GM10847 (cell line): ENCODE measurements around the gene ACOT11.

Source experiments
- POLR2A ChIP-seq: IDR thresholded peaks from 2 replicates; pipeline ENCODE4 v1.6.1; 2011; ENCODE audit not compliant: insufficient read length; ENCODE audit errors: extremely low read depth

Gene ACOT11

DNA sequence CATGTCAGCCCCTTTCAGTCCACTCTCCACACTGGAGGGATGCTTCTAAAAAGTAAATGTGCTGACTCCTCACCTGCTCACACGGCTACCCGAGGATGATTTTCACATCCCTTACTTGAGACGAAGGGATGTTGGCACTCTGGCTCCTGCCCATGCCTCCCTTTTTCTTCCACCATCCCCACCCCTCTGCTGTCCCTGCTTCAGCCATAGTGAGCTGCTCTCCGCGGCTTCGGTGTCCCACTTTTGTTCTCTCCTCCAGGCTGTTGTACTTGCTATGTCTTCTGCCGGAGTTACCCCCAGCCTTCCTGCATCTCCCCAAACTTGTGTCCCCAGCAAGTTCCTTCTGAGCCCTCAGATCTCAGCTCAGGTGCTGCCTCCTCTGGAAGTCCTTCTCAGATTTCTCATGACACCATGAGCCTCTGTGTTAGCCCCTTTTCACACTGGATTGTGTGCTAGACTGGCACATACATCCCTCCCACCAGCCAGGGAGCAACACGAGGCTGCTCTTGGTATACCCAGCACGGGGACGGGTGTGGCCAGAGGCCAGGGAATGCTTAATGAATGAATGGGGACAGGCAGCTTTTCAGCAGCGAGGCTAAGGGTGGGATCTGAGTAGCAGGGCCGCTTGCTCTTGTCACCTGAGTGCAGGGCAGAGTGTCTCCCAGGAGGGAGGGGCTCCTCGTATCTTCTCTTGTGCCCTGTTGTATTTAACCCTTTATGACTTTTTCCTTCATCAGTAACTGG, 1.3 kb downstream of the ACOT11 start:
- no peak for TF ChIP-seq POLR2A

DNA sequence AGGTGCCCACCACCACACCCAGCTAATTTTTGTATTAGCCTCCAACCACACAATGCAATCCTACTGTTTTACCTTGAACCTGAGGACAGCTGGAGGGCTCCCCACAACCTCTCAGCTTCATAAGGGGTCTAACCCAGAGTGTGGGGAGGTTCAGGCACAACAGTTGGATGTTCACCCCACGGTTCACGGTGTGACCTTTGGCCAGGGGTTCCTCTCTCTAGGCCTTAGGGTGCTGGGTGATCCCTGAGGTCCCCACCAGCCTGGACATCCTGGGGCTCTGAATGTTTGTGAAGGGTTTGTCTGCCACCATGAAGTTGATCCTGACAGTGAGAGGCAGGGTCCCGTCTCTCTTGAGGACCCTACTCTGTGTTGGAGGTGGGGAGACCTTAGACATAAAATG, 3.9 kb downstream of the ACOT11 start:
- no peak for TF ChIP-seq POLR2A

DNA sequence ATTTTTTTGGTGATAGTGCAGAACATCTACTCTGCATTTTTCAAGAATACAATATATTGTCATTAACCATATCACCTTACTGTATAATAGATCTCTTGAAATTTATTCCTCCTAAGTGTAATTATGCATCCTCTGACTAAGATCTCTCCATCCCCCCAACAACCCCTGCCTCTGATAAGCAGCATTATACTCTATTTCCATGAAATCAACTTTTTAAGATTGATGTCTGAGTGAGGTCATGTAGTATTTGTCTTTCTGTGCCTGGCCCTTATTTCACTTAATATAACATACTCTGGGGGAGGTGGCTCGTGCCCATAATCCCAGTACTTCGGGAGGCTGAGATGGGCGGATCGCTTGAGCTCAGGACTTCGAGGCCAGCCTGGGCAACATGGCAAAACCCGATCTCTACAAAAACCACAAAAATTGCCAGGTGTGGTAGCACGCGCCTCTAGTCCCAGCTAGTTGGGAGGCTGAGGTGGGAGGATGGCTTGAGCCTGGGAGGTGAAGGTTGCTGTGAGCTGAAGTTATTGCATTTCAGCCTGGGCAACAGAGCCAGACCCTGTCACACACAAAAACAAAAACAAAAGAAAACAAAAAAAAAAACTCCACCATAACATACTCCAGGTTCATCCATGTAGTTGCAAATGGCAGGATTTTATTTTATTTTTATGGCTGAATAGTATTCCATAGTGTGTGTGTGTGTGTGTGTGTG, 5.7 kb downstream of the ACOT11 start:
- TF ChIP-seq POLR2A = no peak

DNA sequence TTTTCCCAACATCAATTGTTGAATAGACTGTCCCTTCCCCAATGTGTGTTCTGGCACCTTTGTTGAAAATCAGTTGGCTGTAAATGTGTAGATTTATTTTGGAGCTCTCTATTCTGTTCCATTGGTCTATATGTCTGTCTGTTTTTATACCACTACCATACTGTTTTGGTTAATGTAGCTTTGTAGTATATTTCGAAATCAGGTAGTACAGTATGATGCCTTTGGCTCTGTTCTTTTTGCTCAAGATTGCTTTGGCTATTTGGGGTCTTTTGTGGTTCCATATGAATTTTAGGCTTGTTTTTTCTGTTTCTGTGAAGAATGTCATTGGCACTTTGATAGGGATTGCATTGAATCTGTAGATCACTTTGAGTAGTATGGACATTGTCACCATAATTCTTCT, 8.1 kb downstream of the ACOT11 start:
- TF ChIP-seq POLR2A = no peak

DNA sequence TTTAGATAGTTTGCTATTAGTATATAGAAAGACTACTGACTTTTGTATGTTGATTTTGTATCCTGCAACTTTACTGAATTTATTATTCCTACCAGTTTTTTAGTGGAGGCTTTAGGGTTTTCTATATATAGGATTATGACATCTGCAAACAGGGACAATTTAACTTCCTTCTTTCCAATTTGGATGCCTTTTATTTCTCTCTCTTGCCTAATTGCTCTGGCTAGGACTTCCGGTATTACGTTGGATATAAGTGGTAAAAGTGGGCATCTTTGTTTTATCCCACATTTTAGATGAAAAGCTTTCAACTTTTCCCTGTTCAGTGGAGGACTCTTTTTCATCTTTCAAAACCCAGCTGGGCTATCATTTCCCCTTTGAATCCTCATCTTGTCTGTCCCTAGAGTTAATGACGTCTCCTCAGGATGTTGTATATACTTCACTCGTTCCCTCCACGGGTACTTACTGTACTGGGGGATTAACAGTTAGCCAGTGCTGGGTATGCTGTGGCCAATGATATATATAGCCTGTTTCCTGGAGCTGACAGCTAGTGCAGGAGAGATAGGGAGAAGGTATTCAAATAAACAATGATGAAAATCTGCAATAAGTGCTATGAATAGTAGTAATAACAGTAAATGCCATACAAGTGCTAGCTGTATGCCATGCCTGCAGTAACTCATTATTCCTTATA, 9.8 kb downstream of the ACOT11 start:
- no peak for TF ChIP-seq POLR2A

DNA sequence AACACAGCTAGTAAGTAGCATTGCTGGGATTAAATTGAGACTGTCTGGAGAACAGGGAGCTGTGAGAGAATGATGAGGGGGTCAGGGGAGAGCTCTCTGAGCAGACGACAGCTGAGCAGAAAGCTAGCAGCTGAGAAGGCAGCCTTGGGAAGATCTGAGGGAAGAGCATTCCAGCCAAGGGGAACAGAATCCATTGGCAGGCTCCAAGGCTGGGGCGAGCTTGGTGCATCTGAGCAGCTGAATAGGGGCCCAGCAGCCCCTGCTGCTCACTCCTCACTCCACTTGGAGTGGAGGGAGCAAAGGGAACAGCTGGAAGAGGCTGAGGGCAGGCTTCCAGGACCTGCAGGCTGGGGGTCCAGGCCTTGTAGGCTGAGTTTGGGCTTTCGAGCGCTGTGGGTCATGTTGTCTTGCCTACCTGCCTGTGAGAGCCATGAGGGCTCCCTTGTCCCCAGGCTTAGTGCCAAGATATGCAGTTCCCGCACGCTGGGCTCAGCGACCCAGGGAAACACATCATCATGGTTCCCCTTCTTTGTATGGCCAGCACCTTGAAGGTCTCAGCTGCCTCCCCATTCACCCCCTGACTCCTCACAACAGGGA, 10.5 kb downstream of the ACOT11 start:
- TF ChIP-seq POLR2A = no peak

DNA sequence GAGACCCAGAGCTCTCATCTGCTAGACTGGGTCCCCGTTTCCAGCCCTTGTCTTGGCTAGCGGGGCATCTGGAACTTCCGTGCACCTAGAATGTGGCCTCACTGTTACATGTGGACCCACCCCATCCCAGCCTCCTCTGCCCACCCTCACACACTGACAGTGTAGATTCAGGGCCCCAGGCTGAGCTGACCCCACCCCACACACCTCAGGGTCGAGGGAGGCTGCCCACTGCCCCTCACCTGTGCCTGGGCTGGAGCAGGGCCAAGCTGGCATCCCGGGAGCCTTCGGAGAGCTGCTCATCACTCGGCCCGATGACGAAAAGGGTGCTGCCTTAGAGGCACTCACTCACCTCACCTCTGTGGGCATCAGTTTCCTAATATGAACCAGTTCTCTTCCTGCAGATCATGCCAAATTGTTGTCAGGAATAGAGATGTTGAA, 11.1 kb downstream of the ACOT11 start:
- TF ChIP-seq POLR2A = no peak

DNA sequence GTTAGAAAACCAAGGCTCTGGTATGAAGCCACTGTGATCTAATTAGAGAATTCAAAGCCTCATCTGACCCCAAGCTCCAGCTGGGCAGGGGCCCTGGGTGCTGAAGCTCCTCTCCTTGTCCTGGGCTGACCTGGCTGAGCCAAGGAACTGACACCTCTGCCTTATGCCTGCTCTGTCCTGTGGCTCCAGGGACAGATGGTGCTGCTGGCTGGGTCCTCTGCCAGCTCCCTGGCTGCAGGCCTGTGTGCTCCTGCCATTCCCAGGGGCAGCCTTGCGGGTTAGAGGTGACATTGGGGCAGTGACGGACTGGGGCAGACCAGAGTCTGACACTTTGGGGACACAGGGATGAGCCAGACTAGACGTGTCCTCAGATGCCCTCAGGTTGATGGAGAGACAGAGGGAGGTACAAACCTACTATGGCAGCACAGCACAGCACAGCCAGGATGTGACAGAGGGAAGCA, 11.8 kb downstream of the ACOT11 start:
- TF ChIP-seq POLR2A = no peak

DNA sequence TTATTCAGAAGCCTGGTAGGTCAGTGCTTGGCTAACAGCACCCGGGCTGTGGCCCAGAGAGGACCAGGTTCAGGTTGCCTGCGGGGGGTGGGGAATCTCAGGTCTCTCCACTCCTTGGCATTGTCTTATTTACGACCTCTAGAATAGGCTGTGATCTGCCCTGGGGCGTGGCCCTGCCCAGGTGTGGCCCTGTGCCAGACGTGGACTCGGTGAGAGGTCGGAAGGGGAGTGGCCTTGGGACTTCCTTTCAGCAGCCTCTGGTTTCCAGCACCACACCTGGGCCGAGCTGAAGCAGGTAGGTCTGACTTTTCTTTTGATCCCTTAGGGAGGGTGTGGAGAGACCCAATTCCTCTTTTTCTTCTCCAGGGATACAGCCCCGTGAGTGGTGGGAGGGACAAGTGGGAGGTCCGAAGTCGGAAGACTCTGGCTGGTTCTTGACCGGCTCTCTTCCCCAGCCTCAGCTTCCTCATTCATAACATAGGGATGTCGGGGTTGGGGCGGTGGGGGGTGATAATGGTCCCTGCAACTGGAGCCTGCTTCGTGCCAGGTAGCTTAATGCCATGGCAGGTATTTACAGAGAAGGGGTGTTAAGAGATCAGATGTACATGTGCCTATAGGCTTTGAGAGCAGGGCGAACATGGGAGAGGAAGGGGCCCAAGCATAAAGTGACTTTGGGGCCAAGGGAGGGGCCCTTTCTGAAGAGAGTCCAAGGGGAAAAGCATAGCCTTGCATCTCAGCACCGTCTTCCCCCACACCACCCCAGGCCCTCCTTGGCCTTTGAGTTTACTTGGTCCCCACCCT, 16.5 kb downstream of the ACOT11 start:
- TF ChIP-seq POLR2A = no peak

DNA sequence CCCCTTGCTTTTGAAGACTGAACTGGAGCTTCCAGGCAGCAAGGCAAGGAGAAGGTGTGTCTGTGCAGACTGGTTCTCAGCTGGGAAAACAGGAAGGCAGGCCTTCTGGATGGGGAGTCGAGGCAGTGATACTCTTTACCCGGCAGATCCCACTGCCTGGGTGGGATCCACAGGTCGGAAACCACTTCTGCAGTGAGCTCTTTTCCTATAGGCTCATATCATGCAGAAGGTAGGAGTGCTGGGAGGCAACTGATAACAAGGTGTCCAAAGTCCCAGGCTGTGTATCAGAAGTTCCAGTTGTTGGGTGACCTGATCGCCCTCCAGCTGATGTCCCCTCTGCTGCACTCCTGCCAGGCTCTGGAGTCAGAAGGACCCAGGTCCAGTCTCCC, 17.1 kb downstream of the ACOT11 start:
- no peak for TF ChIP-seq POLR2A

DNA sequence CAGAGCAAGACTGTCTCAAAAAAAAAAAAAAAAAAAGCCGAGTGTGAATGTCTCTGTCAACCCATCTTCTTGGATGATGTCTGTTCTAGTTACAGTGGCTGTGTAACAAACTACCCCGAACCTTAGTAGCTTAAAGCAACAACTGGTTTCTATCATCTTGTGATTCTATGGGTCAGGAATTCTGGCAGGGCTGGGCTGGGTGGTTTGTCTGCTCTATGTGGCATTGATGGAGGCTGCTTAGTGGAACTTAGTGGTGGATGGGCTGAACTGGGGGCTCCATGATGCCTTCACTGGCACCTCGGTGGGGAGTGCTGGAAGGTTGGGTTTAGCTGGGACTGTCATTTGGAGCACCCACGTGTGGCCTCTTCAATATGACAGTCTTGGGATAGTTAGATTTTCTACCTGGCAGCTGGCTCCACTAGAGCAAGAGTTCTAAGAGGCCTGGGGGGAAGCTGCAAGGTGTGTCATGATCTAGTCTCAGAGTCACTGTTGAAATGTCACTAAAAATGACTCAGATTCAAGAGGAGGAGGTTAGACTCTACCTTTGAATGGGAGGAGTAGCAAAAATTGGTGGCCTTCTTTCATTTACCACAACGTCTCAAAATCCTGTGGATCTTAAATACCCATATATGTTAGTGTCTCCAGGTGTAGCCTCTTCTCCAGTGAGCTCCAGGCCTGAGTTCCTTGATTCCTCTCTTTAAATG, 18.6 kb downstream of the ACOT11 start:
- TF ChIP-seq POLR2A = no peak

DNA sequence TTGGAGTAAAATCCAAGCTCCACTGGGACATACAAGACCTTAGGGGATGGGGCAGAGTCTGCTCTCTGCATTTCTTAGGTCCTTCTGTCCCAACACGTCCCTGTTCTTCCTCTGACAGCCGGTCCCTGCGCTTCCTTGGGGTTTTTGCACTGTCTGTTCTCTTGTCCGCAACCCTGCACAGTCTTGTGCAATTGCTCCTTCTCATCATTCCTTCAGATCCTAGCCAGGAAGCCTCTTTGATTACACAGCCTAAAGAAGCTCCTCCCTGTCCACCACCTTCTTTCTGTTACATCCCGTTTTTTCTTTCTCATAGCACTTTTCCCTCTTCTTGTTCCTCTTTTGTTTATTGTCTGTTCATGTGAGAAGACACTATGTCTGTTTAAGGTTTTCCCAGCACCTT, 19.9 kb downstream of the ACOT11 start:
- TF ChIP-seq POLR2A = no peak

DNA sequence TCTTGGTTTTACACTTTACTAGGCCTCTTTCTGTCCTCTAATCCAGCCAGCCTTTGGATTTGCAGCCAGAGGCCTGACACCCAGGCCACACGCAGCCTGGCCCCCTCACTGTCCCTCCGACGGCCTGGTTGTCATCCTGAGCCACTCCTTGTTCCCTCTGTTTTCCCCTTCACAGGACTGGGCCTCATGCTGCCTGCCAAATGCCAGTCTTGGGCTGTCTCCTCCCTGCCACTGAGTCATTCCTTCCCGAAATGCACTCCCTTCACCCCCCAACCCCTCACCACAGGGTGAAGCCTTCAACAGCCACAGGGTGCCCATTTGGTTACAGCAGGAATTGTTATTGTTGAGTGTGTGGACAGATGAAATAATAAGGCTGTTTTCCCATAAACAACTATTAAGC, 21.3 kb downstream of the ACOT11 start:
- no peak for TF ChIP-seq POLR2A

DNA sequence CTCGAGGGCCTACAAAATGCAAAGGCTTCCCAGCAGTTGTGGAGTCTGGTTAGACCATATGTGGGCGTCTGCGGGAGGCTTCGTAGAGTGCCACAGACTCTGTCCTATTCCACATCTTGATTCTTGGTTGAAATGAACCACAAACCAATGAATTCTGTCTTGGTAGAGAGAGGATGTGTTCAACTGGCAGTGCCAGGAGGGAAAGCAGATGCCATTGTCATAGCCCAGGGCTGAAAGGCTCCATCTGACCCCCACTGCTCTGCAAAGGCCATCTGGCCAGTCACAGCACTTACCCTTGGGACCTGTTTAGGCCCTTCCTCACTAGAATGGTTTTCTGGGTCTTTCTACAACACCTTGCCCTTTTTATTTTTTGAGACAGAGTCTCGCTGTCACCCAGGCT, 22.1 kb downstream of the ACOT11 start:
- no peak for TF ChIP-seq POLR2A
